ENCODE data around the gene FBRSL1. TPM values are rescaled to one million over a fixed set of nuclear protein-coding genes. Genes with fewer than 3 reads are reported as not detected.

Gene FBRSL1
- total and polyA plus RNA-seq, 2 experiments from 2014 or later = 0.63 to 4.6 TPM

DNA sequence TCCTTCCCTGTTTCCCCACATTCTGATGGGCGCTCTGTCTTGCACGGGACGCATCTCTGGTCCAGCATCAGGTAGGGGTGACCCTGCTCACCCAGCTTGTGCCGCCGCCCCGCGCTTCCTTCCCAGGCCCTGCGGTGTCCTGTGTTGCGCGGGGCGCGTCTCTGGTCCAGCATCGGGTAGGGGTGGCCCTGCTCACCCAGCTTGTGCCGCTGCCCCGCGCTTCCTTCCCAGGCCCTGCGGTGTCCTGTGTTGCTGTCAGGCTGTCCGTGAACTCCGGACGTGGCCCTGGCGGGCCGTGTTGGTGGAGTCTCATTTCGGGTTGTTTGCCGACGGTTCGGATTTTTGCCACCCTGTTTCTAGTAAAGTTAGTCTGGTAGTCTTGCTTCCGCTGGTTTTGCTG lies 6.8 kb downstream of the FBRSL1 start:
- Histone ChIP-seq H3F3A (ENCODE audit: insufficient read depth) (no peaks in the 10 kb centered on the region), H2AFZ (no peak overlapping the region), H3K36me3 (ENCODE audit: low read depth) (no peaks in the 10 kb centered on the region), H3K27me3 (replicated peaks; ENCODE audit: insufficient read depth) (no peaks in the 10 kb centered on the region), H3K9ac (no peak overlapping the region), H3K4me3 (no peak overlapping the region), H3K9me2 (ENCODE audit: insufficient read depth) (no peaks in the 10 kb centered on the region), H3K27ac (no peak overlapping the region), H4K20me1 (ENCODE audit: insufficient read depth) (no peaks in the 10 kb centered on the region), H3K79me2 (ENCODE audit: insufficient read depth) (peaks cover 100% of the 10 kb centered on the region), H3K4me2 (ENCODE audit: unreplicated experiment) (no peak overlapping the region), H3K9me3 (ENCODE audit: low read depth) (no peaks in the 10 kb centered on the region), H3K4me1 (ENCODE audit: insufficient read depth) (peaks cover 4% of the 10 kb centered on the region; the same call in 1 of the 2 replicates)
- no peak for DNase-seq
- WGBS, 2 experiments (ENCODE audit: low coverage in 1 of 2, low lambda C conversion rate in 2 of 2, missing lambda C conversion rate in 2 of 2) = 92 to 96% methylated on average over 25 to 27 of the region's 27 CpGs
- in situ Hi-C loops (cut with MboI) = no loop called here
- TF ChIP-seq EZH2 (IDR thresholded peaks at IDR 0.05; ENCODE audit: insufficient read depth, poor library complexity, severe bottlenecking) (no peak), EZH2phosphoT487 (IDR thresholded peaks at IDR 0.05; ENCODE audit: insufficient read depth, low read depth) (no peak)

DNA sequence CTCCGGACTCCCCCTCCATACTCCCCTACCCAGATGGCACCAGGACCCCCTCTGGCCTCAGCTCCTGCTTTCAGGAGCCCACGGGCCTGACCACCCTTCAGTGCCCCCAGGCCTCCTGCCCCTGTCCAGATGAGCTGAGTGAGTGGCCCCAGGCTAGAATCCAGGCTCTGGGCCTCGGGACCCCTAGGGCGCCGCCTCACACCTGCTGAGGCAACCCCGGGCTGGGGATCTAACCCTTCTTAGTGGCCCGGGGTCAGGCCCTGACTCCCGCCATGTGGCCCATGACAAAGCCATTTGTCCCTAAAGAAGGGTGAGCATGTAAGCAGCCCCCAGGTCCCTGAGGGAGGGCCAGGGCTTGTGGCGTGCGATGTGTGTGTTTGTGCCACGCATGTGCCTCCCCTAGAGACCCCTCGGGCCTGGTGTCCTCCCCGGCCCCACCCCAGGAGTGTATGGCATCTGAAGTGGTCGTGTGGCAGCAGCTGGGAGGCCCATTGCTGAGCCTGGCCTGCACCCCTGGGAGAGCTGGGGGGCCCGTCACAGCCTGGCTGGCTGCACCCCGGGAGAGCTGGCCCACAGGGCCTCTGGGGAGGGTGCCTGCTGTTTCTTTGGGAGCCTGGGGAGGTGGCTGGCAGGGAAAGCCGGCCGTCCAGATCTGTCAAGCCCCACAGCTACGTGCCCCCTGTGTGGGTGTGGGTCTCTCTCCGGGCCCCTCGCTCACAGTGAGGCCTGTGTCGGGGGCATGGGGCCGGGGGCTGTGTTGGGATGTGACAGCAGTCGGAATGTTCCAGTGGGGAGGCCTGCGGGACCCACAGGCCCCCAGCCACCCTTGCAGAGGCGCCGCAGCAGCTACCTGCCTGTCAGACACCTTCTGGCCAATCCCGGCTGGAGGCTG lies 7.8 kb downstream of the FBRSL1 start:
- Histone ChIP-seq H3K27ac (no peak overlapping the region), H3F3A (ENCODE audit: insufficient read depth) (no peaks in the 10 kb centered on the region), H3K36me3 (ENCODE audit: low read depth) (no peaks in the 10 kb centered on the region), H4K20me1 (ENCODE audit: insufficient read depth) (no peaks in the 10 kb centered on the region; the same call in 1 of the 2 replicates), H3K9me2 (ENCODE audit: insufficient read depth) (no peaks in the 10 kb centered on the region), H3K4me3 (no peak overlapping the region), H3K4me1 (ENCODE audit: insufficient read depth) (no peaks in the 10 kb centered on the region), H2AFZ (no peak overlapping the region), H3K9ac (no peak overlapping the region), H3K9me3 (ENCODE audit: low read depth) (no peaks in the 10 kb centered on the region), H3K27me3 (replicated peaks; ENCODE audit: insufficient read depth) (no peaks in the 10 kb centered on the region), H3K4me2 (ENCODE audit: unreplicated experiment) (no peak overlapping the region), H3K79me2 (ENCODE audit: insufficient read depth) (peaks cover 97% of the 10 kb centered on the region)
- TF ChIP-seq EZH2phosphoT487 (IDR thresholded peaks at IDR 0.05; ENCODE audit: insufficient read depth, low read depth) (no peak), EZH2 (IDR thresholded peaks at IDR 0.05; ENCODE audit: insufficient read depth, poor library complexity, severe bottlenecking) (no peak)
- in situ Hi-C loops (cut with MboI) = no loop called here
- no peak for DNase-seq
- 88 to 93% methylated on average over 10 to 28 of the region's 28 CpGs for WGBS, 2 experiments (ENCODE audit: low coverage in 1 of 2, low lambda C conversion rate in 2 of 2, missing lambda C conversion rate in 2 of 2)

DNA sequence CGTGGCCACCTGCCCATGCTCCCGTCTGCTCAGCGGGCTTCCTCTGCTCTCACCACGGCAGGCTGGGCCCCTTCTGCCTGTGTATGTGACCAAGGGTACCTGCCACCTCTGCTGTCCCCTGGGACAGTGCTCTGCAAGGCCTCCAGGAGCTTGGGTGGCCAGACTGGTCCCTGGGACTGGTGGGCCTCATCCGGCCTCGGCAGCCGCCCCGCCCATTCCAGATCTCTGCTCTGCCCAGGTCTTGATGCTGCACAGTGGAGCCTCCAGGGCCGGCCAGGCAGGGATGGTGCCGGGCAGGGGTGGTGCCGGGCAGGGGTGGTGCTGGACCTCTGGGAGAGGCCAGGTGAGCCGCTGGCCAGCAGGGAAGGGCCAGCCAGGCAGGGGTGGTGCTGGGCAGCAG lies 9.0 kb downstream of the FBRSL1 start:
- Histone ChIP-seq H3K4me2 (ENCODE audit: unreplicated experiment) (no peak overlapping the region), H4K20me1 (ENCODE audit: insufficient read depth) (no peaks in the 10 kb centered on the region; the same call in none of the 2 replicates), H3K79me2 (ENCODE audit: insufficient read depth) (peaks cover 97% of the 10 kb centered on the region), H3K36me3 (ENCODE audit: low read depth) (no peaks in the 10 kb centered on the region), H3K9me2 (ENCODE audit: insufficient read depth) (no peaks in the 10 kb centered on the region), H3K27me3 (replicated peaks; ENCODE audit: insufficient read depth) (no peaks in the 10 kb centered on the region), H3K9me3 (ENCODE audit: low read depth) (no peaks in the 10 kb centered on the region), H3K9ac (no peak overlapping the region), H3F3A (ENCODE audit: insufficient read depth) (no peaks in the 10 kb centered on the region), H3K27ac (no peak overlapping the region), H3K4me3 (no peak overlapping the region), H3K4me1 (ENCODE audit: insufficient read depth) (no peaks in the 10 kb centered on the region), H2AFZ (no peak overlapping the region)
- DNase-seq = no peak
- TF ChIP-seq EZH2 (IDR thresholded peaks at IDR 0.05; ENCODE audit: insufficient read depth, poor library complexity, severe bottlenecking) (no peak), EZH2phosphoT487 (IDR thresholded peaks at IDR 0.05; ENCODE audit: insufficient read depth, low read depth) (no peak)
- in situ Hi-C loops (cut with MboI) = no loop called here
- WGBS, 2 experiments (ENCODE audit: low coverage in 1 of 2, low lambda C conversion rate in 2 of 2, missing lambda C conversion rate in 2 of 2) = 82 to 94% methylated on average over 8 to 11 of the region's 12 CpGs

- H3K9ac ChIP-seq = no peak overlapping the region
- H4K20me1 ChIP-seq (ENCODE audit: insufficient read depth) = no peaks in the 10 kb centered on the region; the same call in none of the 2 replicates
- no peaks in the 10 kb centered on the region for H3K4me1 ChIP-seq (ENCODE audit: insufficient read depth)
- no peaks in the 10 kb centered on the region for H3F3A ChIP-seq (ENCODE audit: insufficient read depth)
- peaks cover 97% of the 10 kb centered on the region for H3K79me2 ChIP-seq (ENCODE audit: insufficient read depth)
- no peak overlapping the region for H2AFZ ChIP-seq
- no peak for DNase-seq
- in situ Hi-C loops (cut with MboI) = no loop called here
- no peak overlapping the region for H3K27ac ChIP-seq
- 89 to 92% methylated on average over 19 of the region's 19 CpGs for WGBS, 2 experiments (ENCODE audit: low coverage in 1 of 2, low lambda C conversion rate in 2 of 2, missing lambda C conversion rate in 2 of 2)
- no peak overlapping the region for H3K4me2 ChIP-seq (ENCODE audit: unreplicated experiment)
- H3K9me2 ChIP-seq (ENCODE audit: insufficient read depth) = no peaks in the 10 kb centered on the region
- no peak overlapping the region for H3K4me3 ChIP-seq
- H3K27me3 ChIP-seq (replicated peaks; ENCODE audit: insufficient read depth) = no peaks in the 10 kb centered on the region
- TF ChIP-seq EZH2phosphoT487 (IDR thresholded peaks at IDR 0.05; ENCODE audit: insufficient read depth, low read depth) (no peak), EZH2 (IDR thresholded peaks at IDR 0.05; ENCODE audit: insufficient read depth, poor library complexity, severe bottlenecking) (no peak)
- H3K36me3 ChIP-seq (ENCODE audit: low read depth) = no peaks in the 10 kb centered on the region
- H3K9me3 ChIP-seq (ENCODE audit: low read depth) = no peaks in the 10 kb centered on the region
Measured at GRCh38 chr12:132500142-132500855, 10.3 kb downstream of the FBRSL1 start.

Data from GM23248 (cell line).